A549 (cell line): Measurements from ENCODE around the gene DVL1. TPM values are rescaled to one million over a fixed set of nuclear protein-coding genes. Genes with fewer than 3 reads are reported as not detected.
A peak's percentile ranks its signal among the peaks of the same experiment; 100 is the strongest.

ENCODE experiments used
- ATAC-seq, 2 experiments: fragments of 200-7000 bp in 1 of 2; fragments of >200 bp in 1 of 2; cut with Nextera tagmentation in 1 of 2; cut with Tn5 transposase in 1 of 2; 3 replicates each; pipeline versions ENCODE4 v1.8.0 to v1.9.1; 2018 to 2020; ENCODE audit warnings: mild to moderate bottlenecking in 1 of 2, moderate library complexity in 1 of 2
- CTCF ChIA-PET: fragments of 300-600 bp; sonication (Branson Sonifier 250); formaldehyde crosslinking; extraction: SDS; loops from one replicate; lab custom pipeline; 2021; ENCODE audit warnings: antibody characterized with exemption, inconsistent platforms; lab: Yijun Ruan, JAX
- POLR2A ChIA-PET: fragments of 350-600 bp; formaldehyde crosslinking; extraction: SDS; loops from one replicate; lab custom pipeline; 2021; ENCODE audit warnings: antibody characterized with exemption, inconsistent platforms; lab: Yijun Ruan, JAX
- DNase-seq, 2 experiments: peaks; one replicate each; pipeline versions ENCODE4 v3.0.0 to v3.0.0-alpha.2; 2011 to 2016; ENCODE audit warnings: low read depth in 1 of 2, low spot score in 1 of 2
- FAIRE-seq: peaks from 2 replicates; lab custom pipeline; 2011; peaks lifted over from hg19 to GRCh38; lab: Jason Lieb, UNC
- H3K27ac ChIP-seq, 2 experiments: fragments of >200 bp; sonication (Bioruptor Twin); formaldehyde crosslinking; 3 replicates each; pipeline ENCODE4 v1.5.1; 2016 to 2017
- H3K4me1 ChIP-seq: fragments of >200 bp; sonication (Bioruptor Twin); formaldehyde crosslinking; 3 replicates; pipeline ENCODE4 v1.6.1; 2016
- H3K4me2 ChIP-seq: fragments of >200 bp; sonication (Bioruptor Twin); formaldehyde crosslinking; 3 replicates; pipeline ENCODE4 v1.6.1; 2016
- H3K4me3 ChIP-seq: fragments of >200 bp; sonication (Bioruptor Twin); formaldehyde crosslinking; 3 replicates; pipeline ENCODE4 v1.5.1; 2016
- H3K9me3 ChIP-seq: fragments of >200 bp; sonication (Bioruptor Twin); formaldehyde crosslinking; 3 replicates; pipeline ENCODE4 v1.6.1; 2016
- BCL3 ChIP-seq: fragments of >200 bp; sonication (Bioruptor Twin); formaldehyde crosslinking; IDR thresholded peaks from 3 replicates; pipeline ENCODE4 v1.6.1; 2016
- CHD2 ChIP-seq: fragments of 150-350 bp; IDR thresholded peaks from 2 replicates; pipeline ENCODE4 v1.6.1; 2014; ENCODE audit warnings: low read length; ENCODE audit not compliant: partially characterized antibody
- CHD4 ChIP-seq: fragments of 200-600 bp; sonication (generic); IDR thresholded peaks from 2 replicates; pipeline ENCODE4 v1.6.1; 2016; ENCODE audit warnings: antibody characterized with exemption, mild to moderate bottlenecking, borderline replicate concordance
- EHMT2 ChIP-seq: fragments of 200-600 bp; sonication (generic); IDR thresholded peaks from 2 replicates; pipeline ENCODE4 v1.6.1; 2016; ENCODE audit warnings: antibody characterized with exemption, low read depth, mild to moderate bottlenecking, moderate library complexity
- EP300 ChIP-seq, 2 experiments: fragments of >200 bp; sonication (Bioruptor Twin); formaldehyde crosslinking; IDR thresholded peaks; 2 replicates in 1 of 2; 3 replicates in 1 of 2; pipeline ENCODE4 v1.6.1; 2016 to 2017
- FOXS1 ChIP-seq: fragments of 250-450 bp; sonication (Bioruptor Pico); IDR thresholded peaks from 2 replicates; pipeline ENCODE4 v1.5.0; 2020; ENCODE audit warnings: mild to moderate bottlenecking, moderate library complexity
- GATA3 ChIP-seq: IDR thresholded peaks from 2 replicates; pipeline ENCODE4 v1.6.1; 2012; ENCODE audit warnings: borderline replicate concordance
- HOXA7 ChIP-seq: fragments of 250-450 bp; sonication (Bioruptor Pico); IDR thresholded peaks from 2 replicates; pipeline ENCODE4 v1.5.0; 2020; ENCODE audit warnings: mild to moderate bottlenecking, moderate library complexity
- HOXB13 ChIP-seq: fragments of 250-450 bp; sonication (Bioruptor Pico); IDR thresholded peaks from 2 replicates; pipeline ENCODE4 v1.5.0; 2020; ENCODE audit warnings: low read depth, mild to moderate bottlenecking, moderate library complexity
- HOXB5 ChIP-seq: fragments of 250-450 bp; sonication (Bioruptor Pico); IDR thresholded peaks from 2 replicates; pipeline ENCODE4 v1.5.0; 2020; ENCODE audit warnings: mild to moderate bottlenecking, moderate library complexity
- JUN ChIP-seq, 2 experiments: fragments of >200 bp; sonication (Bioruptor Twin); formaldehyde crosslinking; IDR thresholded peaks; 2 replicates in 1 of 2; 3 replicates in 1 of 2; pipeline ENCODE4 v1.6.1; 2016 to 2017
- KDM1A ChIP-seq: fragments of 200-600 bp; sonication (generic); IDR thresholded peaks from 2 replicates; pipeline ENCODE4 v1.6.1; 2016; ENCODE audit warnings: low read depth, mild to moderate bottlenecking
- MAX ChIP-seq: IDR thresholded peaks from 2 replicates; pipeline ENCODE4 v1.6.1; 2012
- NFE2L2 ChIP-seq: fragments of 150-350 bp; conservative IDR thresholded peaks from 2 replicates; pipeline ENCODE4 v1.6.1; 2014; ENCODE audit warnings: low read length
- PBX3 ChIP-seq: IDR thresholded peaks from 2 replicates; pipeline ENCODE4 v1.6.1; 2012
- RAD21 ChIP-seq, 2 experiments: fragments of >200 bp in 1 of 2; sonication (Bioruptor Twin) in 1 of 2; formaldehyde crosslinking in 1 of 2; IDR thresholded peaks in 1 of 2; conservative IDR thresholded peaks in 1 of 2; 2 replicates in 1 of 2; 3 replicates in 1 of 2; pipeline ENCODE4 v1.6.1; 2012 to 2018; ENCODE audit warnings: inconsistent platforms in 1 of 2
- TP53 ChIP-seq: fragments of 250-450 bp; sonication (Bioruptor Pico); IDR thresholded peaks from 2 replicates; pipeline ENCODE4 v1.5.0; 2021; ENCODE audit warnings: mild to moderate bottlenecking, moderate library complexity
- ZC3H11A ChIP-seq: fragments of 450-650 bp; IDR thresholded peaks from 2 replicates; pipeline ENCODE4 v1.6.1; 2014; ENCODE audit warnings: antibody characterized with exemption, mild to moderate bottlenecking
- ZNF302 ChIP-seq: fragments of 250-450 bp; sonication (Bioruptor Pico); IDR thresholded peaks from 2 replicates; pipeline ENCODE4 v1.9.0; 2021; ENCODE audit warnings: inconsistent platforms, mild to moderate bottlenecking, moderate library complexity
- ZSCAN20 ChIP-seq: fragments of 250-450 bp; sonication (Bioruptor Pico); IDR thresholded peaks from 2 replicates; pipeline ENCODE4 v1.8.0; 2022; ENCODE audit warnings: mild to moderate bottlenecking, moderate library complexity
- WGBS: methylation state at CpG from one replicate; pipeline ENCODE4 v1.1.6; 2017; ENCODE audit errors: missing lambda C conversion rate; 5-methylcytosine and 5-hydroxymethylcytosine counted together
- polyA plus RNA-seq, 4 experiments: library from polyadenylated mRNA; depleted of rRNA in 3 of 4; stranded (reverse); fragments of >200 nt; fragmentation: RNase III in 1 of 4; extraction: RNeasy Plus Mini Kit Qiagen cat#74134 plus additional on column Dnase treatment in 1 of 4; gene quantifications; 2 replicates in 3 of 4; 3 replicates in 1 of 4; pipeline ENCODE4 v1.2.3, GENCODE V29; 2011 to 2017

Gene DVL1
- polyA plus RNA-seq, 2 of the 4 experiments (the other 2 are of a cell fraction): 12.1 to 48.3 TPM

- peaks cover 41% of the 10 kb centered on the region for H3K4me1 ChIP-seq
- no peak for TF ChIP-seq RAD21 (conservative IDR thresholded peaks at IDR 0.05 in 1 of 2, IDR thresholded peaks at IDR 0.05 in 1 of 2)
- TF ChIP-seq ZSCAN20: no peak
- TF ChIP-seq EP300 (IDR thresholded peaks at IDR 0.05): no peak
- TF ChIP-seq PBX3: no peak
- TF ChIP-seq KDM1A: no peak
- no peak for TF ChIP-seq FOXS1
- TF ChIP-seq CHD4: no peak
- no peak for TF ChIP-seq ZC3H11A
- TF ChIP-seq ZNF302 (CRISPR knock-in tag): no peak
- TF ChIP-seq CHD2: no peak
- TF ChIP-seq EHMT2: no peak
- no peak for TF ChIP-seq HOXB13 (CRISPR knock-in tag)
- TF ChIP-seq GATA3: no peak
- TF ChIP-seq TP53 (CRISPR knock-in tag): no peak
- no peak for TF ChIP-seq NFE2L2
- no peak for TF ChIP-seq BCL3
- TF ChIP-seq JUN (IDR thresholded peaks at IDR 0.05): no peak
- no peak for TF ChIP-seq HOXA7
- FAIRE-seq: no peak
- H3K4me3 ChIP-seq: no peak overlapping the region
- no peak for DNase-seq
- no peak for ATAC-seq
- 79% methylated on average over 19 of the region's 29 CpGs for WGBS
- H3K4me2 ChIP-seq: peak overlapping the region; percentile 34; the same call in 2 of the 3 replicates
- H3K9me3 ChIP-seq: no peaks in the 10 kb centered on the region
- H3K27ac ChIP-seq: peak overlapping the region in 1 of 2 experiments; percentile 48; a peak in 2 of 6 replicates
- CTCF ChIA-PET: interaction anchor here (0.5 to 3.8 kb wide), 5 partner anchors 8 to 78 kb away, joined by 3 to 35 read pairs (median 3); partner anchors contain the start of gene UBE2J2
- POLR2A ChIA-PET: no interaction called here
These were observed 2.6 kb upstream of the DVL1 start for GRCh38 chr1:1351511-1352427.

- Histone ChIP-seq H3K9me3 (no peaks in the 10 kb centered on the region), H3K27ac (peak overlapping the region; percentile 99 to 100)
- TF ChIP-seq MAX: 0 out of 2 replicates have a peak, but pooled peaks have one; percentile 22
- TF ChIP-seq HOXB5 (CRISPR knock-in tag): no peak
- no peak for TF ChIP-seq TP53 (CRISPR knock-in tag)
- TF ChIP-seq, all 56 proteins: peak for 1
- peaks cover 51% of the 10 kb centered on the region for H3K4me1 ChIP-seq
- H3K4me3 ChIP-seq: peak overlapping the region; percentile 87
- peak overlapping the region; percentile 97 for H3K4me2 ChIP-seq
- POLR2A ChIA-PET: interaction anchor here (0.8 kb wide), 1 partner anchor 26 kb away, joined by 3 read pairs; the partner anchor contains the start of gene AURKAIP1
- CTCF ChIA-PET: interaction anchor here (0.7 to 7.2 kb wide), 11 partner anchors 13 to 157 kb away, joined by 3 to 73 read pairs (median 5); partner anchors contain the start of genes AURKAIP1 and TAS1R3
- DNase-seq (peak in 1 of 2 experiments; percentile 63), FAIRE-seq (no peak), ATAC-seq (0 out of 6 replicates have a peak, but pooled peaks of 1 of the 2 experiments have one; percentile 4)
- WGBS: no CpG with 5 or more reads among the region's 109 CpGs
These were observed 580 bp downstream of the DVL1 start for GRCh38 chr1:1348420-1349255.
